HEK293 (cell line): ENCODE measurements around the gene HDHD3.

Experiments used
- FEZF1 ChIP-seq: fragments of 450-650 bp; formaldehyde crosslinking; IDR thresholded peaks from 2 replicates; pipeline ENCODE4 v1.5.1; 2016; ENCODE audit warnings: missing biosample characterization, missing genetic modification characterization
- HOXC10 ChIP-seq: sonication (generic); formaldehyde crosslinking; IDR thresholded peaks from 2 replicates; pipeline ENCODE4 v1.8.1; 2023; ENCODE audit warnings: mild to moderate bottlenecking, missing genetic modification reagents
- HOXD13 ChIP-seq: sonication (generic); formaldehyde crosslinking; IDR thresholded peaks from 2 replicates; pipeline ENCODE4 v1.8.0; 2022; ENCODE audit warnings: missing genetic modification reagents, borderline replicate concordance
- KLF10 ChIP-seq: fragments of 450-650 bp; IDR thresholded peaks from 2 replicates; pipeline ENCODE4 v1.5.1; 2018; ENCODE audit warnings: missing biosample characterization, mild to moderate bottlenecking, missing genetic modification characterization
- RBAK ChIP-seq: fragments of 450-650 bp; formaldehyde crosslinking; IDR thresholded peaks from 2 replicates; pipeline ENCODE4 v1.5.1; 2016; ENCODE audit warnings: missing biosample characterization, missing genetic modification characterization
- SCRT1 ChIP-seq: fragments of 450-650 bp; formaldehyde crosslinking; IDR thresholded peaks from 2 replicates; pipeline ENCODE4 v1.5.1; 2016; ENCODE audit warnings: missing biosample characterization, missing genetic modification characterization, borderline replicate concordance
- SP2 ChIP-seq: fragments of 450-650 bp; formaldehyde crosslinking; IDR thresholded peaks from 2 replicates; pipeline ENCODE4 v1.5.1; 2016; ENCODE audit warnings: missing biosample characterization, missing genetic modification characterization
- TRIM28 ChIP-seq: IDR thresholded peaks from 2 replicates; pipeline ENCODE4 v1.6.1; 2011; ENCODE audit warnings: low read length, control low read depth, borderline replicate concordance
- YY2 ChIP-seq: fragments of 450-650 bp; formaldehyde crosslinking; IDR thresholded peaks from 2 replicates; pipeline ENCODE4 v1.5.1; 2016; ENCODE audit warnings: missing biosample characterization, missing genetic modification characterization
- ZNF155 ChIP-seq: fragments of 450-650 bp; formaldehyde crosslinking; IDR thresholded peaks from 2 replicates; pipeline ENCODE4 v1.5.1; 2016; ENCODE audit warnings: missing biosample characterization, missing genetic modification characterization
- ZNF2 ChIP-seq: fragments of 450-650 bp; formaldehyde crosslinking; IDR thresholded peaks from 2 replicates; pipeline ENCODE4 v1.5.1; 2016; ENCODE audit warnings: missing biosample characterization, missing genetic modification characterization
- ZNF202 ChIP-seq: fragments of 450-650 bp; formaldehyde crosslinking; IDR thresholded peaks from 2 replicates; pipeline ENCODE4 v1.5.1; 2016; ENCODE audit warnings: missing biosample characterization, missing genetic modification characterization, borderline replicate concordance
- ZNF221 ChIP-seq: fragments of 450-650 bp; formaldehyde crosslinking; IDR thresholded peaks from 2 replicates; pipeline ENCODE4 v1.5.1; 2017; ENCODE audit warnings: missing biosample characterization, missing genetic modification characterization, borderline replicate concordance
- ZNF23 ChIP-seq: fragments of 450-650 bp; formaldehyde crosslinking; IDR thresholded peaks from 2 replicates; pipeline ENCODE4 v1.5.1; 2016; ENCODE audit warnings: missing biosample characterization, missing genetic modification characterization, borderline replicate concordance
- ZNF239 ChIP-seq: fragments of 450-650 bp; formaldehyde crosslinking; IDR thresholded peaks from 2 replicates; pipeline ENCODE4 v1.5.1; 2016; ENCODE audit warnings: missing biosample characterization, missing genetic modification characterization
- ZNF302 ChIP-seq: fragments of 450-650 bp; formaldehyde crosslinking; IDR thresholded peaks from 2 replicates; pipeline ENCODE4 v1.5.1; 2016; ENCODE audit warnings: missing biosample characterization, missing genetic modification characterization, low read depth
- ZNF350 ChIP-seq: fragments of 450-650 bp; formaldehyde crosslinking; IDR thresholded peaks from 2 replicates; pipeline ENCODE4 v1.5.0; 2017; ENCODE audit warnings: missing biosample characterization, mild to moderate bottlenecking, missing genetic modification characterization
- ZNF404 ChIP-seq: fragments of 450-650 bp; formaldehyde crosslinking; IDR thresholded peaks from 2 replicates; pipeline ENCODE4 v1.5.1; 2017; ENCODE audit warnings: missing biosample characterization, missing genetic modification characterization
- ZNF473 ChIP-seq: fragments of 450-650 bp; formaldehyde crosslinking; IDR thresholded peaks from 2 replicates; pipeline ENCODE4 v1.5.1; 2017; ENCODE audit warnings: missing biosample characterization, missing genetic modification characterization
- ZNF514 ChIP-seq: fragments of 450-650 bp; formaldehyde crosslinking; IDR thresholded peaks from 2 replicates; pipeline ENCODE4 v1.5.1; 2016; ENCODE audit warnings: missing biosample characterization, missing genetic modification characterization
- ZNF561 ChIP-seq: fragments of 450-650 bp; IDR thresholded peaks from 2 replicates; pipeline ENCODE4 v1.5.1; 2018; ENCODE audit warnings: missing biosample characterization, missing genetic modification characterization, borderline replicate concordance
- ZSCAN23 ChIP-seq: fragments of 450-650 bp; formaldehyde crosslinking; IDR thresholded peaks from 2 replicates; pipeline ENCODE4 v1.5.1; 2016; ENCODE audit warnings: missing biosample characterization, missing genetic modification characterization
- ZSCAN30 ChIP-seq: fragments of 450-650 bp; IDR thresholded peaks from 2 replicates; pipeline ENCODE4 v1.5.1; 2018; ENCODE audit warnings: missing biosample characterization, mild to moderate bottlenecking, missing genetic modification characterization, moderate library complexity
- TF ChIP-seq, protein P1 (sequence below): fragments of 450-650 bp; formaldehyde crosslinking; IDR thresholded peaks from 2 replicates; pipeline ENCODE4 v1.5.1; 2016; ENCODE audit warnings: missing biosample characterization, missing genetic modification characterization
- TF ChIP-seq, protein P2 (sequence below): fragments of 450-650 bp; formaldehyde crosslinking; IDR thresholded peaks from 2 replicates; pipeline ENCODE4 v1.5.1; 2016; ENCODE audit warnings: missing biosample characterization, missing genetic modification characterization, borderline replicate concordance
- TF ChIP-seq, protein P3 (sequence below): fragments of 450-650 bp; formaldehyde crosslinking; IDR thresholded peaks from 2 replicates; pipeline ENCODE4 v1.5.1; 2016; ENCODE audit warnings: missing biosample characterization, missing genetic modification characterization
- TF ChIP-seq, protein P4 (sequence below): fragments of 450-650 bp; formaldehyde crosslinking; IDR thresholded peaks from 2 replicates; pipeline ENCODE4 v1.5.1; 2017; ENCODE audit warnings: missing biosample characterization, missing genetic modification characterization
- TF ChIP-seq, protein P5 (sequence below): fragments of 450-650 bp; formaldehyde crosslinking; IDR thresholded peaks from 2 replicates; pipeline ENCODE4 v1.5.1; 2016; ENCODE audit warnings: missing biosample characterization, missing genetic modification characterization
- TF ChIP-seq, protein P6 (sequence below): fragments of 450-650 bp; formaldehyde crosslinking; IDR thresholded peaks from 2 replicates; pipeline ENCODE4 v1.5.1; 2017; ENCODE audit warnings: missing biosample characterization, mild to moderate bottlenecking, missing genetic modification characterization, moderate library complexity

Gene HDHD3

DNA sequence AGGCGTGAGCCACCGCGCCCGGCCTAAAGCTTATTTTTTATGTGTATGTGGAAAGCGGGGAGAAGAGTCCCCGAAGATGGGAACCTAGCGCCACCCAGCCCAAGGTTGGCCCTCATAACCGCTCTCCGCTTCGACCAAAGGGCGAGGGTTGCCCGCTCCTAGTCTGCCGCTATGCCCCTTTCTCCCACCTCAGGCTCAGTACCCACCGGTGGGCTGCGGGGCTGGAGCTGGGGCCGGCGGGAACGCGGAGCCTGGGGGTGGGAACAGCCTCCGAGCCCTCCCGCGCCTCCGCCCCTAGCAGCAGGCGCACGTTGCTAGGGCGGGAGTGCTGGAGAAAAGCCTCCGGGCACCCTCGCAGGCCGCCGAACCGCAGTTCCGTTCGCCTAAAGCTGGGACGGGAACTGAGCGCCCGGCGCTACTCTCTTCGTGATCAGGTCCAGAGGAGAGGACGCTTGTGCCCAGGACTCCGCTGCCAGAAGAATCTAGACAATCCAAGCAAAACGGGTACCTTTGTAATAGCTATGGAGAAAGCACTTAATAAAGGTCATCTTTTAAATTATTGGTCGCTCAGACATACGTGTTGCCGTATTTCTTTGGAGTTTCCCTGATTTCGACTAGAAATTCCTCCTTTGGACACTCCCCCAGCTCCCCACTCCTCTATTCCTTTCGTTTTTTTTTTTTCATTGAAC is 36.6 kb downstream of the HDHD3 start, which contains the start of gene WDR31 (continued):
- TF ChIP-seq ZNF202: no peak
- TF ChIP-seq HOXC10 (CRISPR knock-in tag): no peak
- no peak for TF ChIP-seq ZNF350
- peak; percentile 85 for TF ChIP-seq ZSCAN30 (tag by site-specific recombination)
- TF ChIP-seq TRIM28: peak; percentile 66; the same call in 1 of the 2 replicates
- no peak for TF ChIP-seq ZSCAN23 (tag by site-specific recombination)
- TF ChIP-seq, protein P1, sequence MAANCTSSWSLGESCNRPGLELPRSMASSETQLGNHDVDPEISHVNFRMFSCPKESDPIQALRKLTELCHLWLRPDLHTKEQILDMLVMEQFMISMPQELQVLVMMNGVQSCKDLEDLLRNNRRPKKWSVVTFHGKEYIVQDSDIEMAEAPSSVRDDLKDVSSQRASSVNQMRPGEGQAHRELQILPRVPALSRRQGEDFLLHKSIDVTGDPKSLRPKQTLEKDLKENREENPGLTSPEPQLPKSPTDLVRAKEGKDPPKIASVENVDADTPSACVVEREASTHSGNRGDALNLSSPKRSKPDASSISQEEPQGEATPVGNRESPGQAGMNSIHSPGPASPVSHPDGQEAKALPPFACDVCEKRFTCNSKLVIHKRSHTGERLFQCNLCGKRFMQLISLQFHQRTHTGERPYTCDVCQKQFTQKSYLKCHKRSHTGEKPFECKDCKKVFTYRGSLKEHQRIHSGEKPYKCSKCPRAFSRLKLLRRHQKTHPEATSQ (tag by site-specific recombination): peak; percentile 83; the same call in 1 of the 2 replicates
- no peak for TF ChIP-seq FEZF1
- TF ChIP-seq ZNF302 (tag by site-specific recombination): no peak
- TF ChIP-seq, protein P2, sequence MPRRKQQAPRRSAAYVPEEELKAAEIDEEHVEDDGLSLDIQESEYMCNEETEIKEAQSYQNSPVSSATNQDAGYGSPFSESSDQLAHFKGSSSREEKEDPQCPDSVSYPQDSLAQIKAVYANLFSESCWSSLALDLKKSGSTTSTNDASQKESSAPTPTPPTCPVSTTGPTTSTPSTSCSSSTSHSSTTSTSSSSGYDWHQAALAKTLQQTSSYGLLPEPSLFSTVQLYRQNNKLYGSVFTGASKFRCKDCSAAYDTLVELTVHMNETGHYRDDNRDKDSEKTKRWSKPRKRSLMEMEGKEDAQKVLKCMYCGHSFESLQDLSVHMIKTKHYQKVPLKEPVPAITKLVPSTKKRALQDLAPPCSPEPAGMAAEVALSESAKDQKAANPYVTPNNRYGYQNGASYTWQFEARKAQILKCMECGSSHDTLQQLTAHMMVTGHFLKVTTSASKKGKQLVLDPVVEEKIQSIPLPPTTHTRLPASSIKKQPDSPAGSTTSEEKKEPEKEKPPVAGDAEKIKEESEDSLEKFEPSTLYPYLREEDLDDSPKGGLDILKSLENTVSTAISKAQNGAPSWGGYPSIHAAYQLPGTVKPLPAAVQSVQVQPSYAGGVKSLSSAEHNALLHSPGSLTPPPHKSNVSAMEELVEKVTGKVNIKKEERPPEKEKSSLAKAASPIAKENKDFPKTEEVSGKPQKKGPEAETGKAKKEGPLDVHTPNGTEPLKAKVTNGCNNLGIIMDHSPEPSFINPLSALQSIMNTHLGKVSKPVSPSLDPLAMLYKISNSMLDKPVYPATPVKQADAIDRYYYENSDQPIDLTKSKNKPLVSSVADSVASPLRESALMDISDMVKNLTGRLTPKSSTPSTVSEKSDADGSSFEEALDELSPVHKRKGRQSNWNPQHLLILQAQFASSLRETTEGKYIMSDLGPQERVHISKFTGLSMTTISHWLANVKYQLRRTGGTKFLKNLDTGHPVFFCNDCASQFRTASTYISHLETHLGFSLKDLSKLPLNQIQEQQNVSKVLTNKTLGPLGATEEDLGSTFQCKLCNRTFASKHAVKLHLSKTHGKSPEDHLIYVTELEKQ (tag by site-specific recombination): no peak; the same call in 1 of the 2 replicates
- TF ChIP-seq, protein P3, sequence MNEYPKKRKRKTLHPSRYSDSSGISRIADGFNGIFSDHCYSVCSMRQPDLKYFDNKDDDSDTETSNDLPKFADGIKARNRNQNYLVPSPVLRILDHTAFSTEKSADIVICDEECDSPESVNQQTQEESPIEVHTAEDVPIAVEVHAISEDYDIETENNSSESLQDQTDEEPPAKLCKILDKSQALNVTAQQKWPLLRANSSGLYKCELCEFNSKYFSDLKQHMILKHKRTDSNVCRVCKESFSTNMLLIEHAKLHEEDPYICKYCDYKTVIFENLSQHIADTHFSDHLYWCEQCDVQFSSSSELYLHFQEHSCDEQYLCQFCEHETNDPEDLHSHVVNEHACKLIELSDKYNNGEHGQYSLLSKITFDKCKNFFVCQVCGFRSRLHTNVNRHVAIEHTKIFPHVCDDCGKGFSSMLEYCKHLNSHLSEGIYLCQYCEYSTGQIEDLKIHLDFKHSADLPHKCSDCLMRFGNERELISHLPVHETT (tag by site-specific recombination): peak; percentile 79; the same call in 1 of the 2 replicates
- TF ChIP-seq ZNF221: no peak
- no peak for TF ChIP-seq SCRT1 (tag by site-specific recombination)
- TF ChIP-seq SP2 (tag by site-specific recombination): peak; percentile 88
- TF ChIP-seq ZNF239 (tag by site-specific recombination): no peak
- peak; percentile 72; the same call in 1 of the 2 replicates for TF ChIP-seq KLF10 (tag by site-specific recombination)
- no peak for TF ChIP-seq ZNF23 (tag by site-specific recombination)
- no peak for TF ChIP-seq ZNF155 (tag by site-specific recombination)
- no peak for TF ChIP-seq HOXD13 (CRISPR knock-in tag)
- TF ChIP-seq, protein P4, sequence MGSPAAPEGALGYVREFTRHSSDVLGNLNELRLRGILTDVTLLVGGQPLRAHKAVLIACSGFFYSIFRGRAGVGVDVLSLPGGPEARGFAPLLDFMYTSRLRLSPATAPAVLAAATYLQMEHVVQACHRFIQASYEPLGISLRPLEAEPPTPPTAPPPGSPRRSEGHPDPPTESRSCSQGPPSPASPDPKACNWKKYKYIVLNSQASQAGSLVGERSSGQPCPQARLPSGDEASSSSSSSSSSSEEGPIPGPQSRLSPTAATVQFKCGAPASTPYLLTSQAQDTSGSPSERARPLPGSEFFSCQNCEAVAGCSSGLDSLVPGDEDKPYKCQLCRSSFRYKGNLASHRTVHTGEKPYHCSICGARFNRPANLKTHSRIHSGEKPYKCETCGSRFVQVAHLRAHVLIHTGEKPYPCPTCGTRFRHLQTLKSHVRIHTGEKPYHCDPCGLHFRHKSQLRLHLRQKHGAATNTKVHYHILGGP (tag by site-specific recombination): no peak
- TF ChIP-seq YY2: no peak
- TF ChIP-seq, protein P5, sequence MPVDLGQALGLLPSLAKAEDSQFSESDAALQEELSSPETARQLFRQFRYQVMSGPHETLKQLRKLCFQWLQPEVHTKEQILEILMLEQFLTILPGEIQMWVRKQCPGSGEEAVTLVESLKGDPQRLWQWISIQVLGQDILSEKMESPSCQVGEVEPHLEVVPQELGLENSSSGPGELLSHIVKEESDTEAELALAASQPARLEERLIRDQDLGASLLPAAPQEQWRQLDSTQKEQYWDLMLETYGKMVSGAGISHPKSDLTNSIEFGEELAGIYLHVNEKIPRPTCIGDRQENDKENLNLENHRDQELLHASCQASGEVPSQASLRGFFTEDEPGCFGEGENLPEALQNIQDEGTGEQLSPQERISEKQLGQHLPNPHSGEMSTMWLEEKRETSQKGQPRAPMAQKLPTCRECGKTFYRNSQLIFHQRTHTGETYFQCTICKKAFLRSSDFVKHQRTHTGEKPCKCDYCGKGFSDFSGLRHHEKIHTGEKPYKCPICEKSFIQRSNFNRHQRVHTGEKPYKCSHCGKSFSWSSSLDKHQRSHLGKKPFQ: peak; percentile 87
- peak; percentile 91; the same call in 1 of the 2 replicates for TF ChIP-seq ZNF561 (tag by site-specific recombination)
- TF ChIP-seq ZNF514 (tag by site-specific recombination): no peak
- TF ChIP-seq ZNF473 (tag by site-specific recombination): no peak
- no peak for TF ChIP-seq ZNF404
- TF ChIP-seq, protein P6, sequence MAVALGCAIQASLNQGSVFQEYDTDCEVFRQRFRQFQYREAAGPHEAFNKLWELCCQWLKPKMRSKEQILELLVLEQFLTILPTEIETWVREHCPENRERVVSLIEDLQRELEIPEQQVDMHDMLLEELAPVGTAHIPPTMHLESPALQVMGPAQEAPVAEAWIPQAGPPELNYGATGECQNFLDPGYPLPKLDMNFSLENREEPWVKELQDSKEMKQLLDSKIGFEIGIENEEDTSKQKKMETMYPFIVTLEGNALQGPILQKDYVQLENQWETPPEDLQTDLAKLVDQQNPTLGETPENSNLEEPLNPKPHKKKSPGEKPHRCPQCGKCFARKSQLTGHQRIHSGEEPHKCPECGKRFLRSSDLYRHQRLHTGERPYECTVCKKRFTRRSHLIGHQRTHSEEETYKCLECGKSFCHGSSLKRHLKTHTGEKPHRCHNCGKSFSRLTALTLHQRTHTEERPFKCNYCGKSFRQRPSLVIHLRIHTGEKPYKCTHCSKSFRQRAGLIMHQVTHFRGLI (tag by site-specific recombination): peak; percentile 20; the same call in 1 of the 2 replicates
- TF ChIP-seq RBAK (tag by site-specific recombination): no peak
- TF ChIP-seq ZNF2 (tag by site-specific recombination): peak; percentile 83; the same call in 1 of the 2 replicates
